ENCODE data around the gene MAPK10. TPM values are rescaled to one million over a fixed set of nuclear protein-coding genes. Genes with fewer than 3 reads are reported as not detected.

Gene MAPK10
- total and polyA plus RNA-seq, 9 of the 15 experiments (the other 6 are each of a cell fraction or from before 2014, with no cell fraction given): 0.10 to 0.53 (median 0.18) TPM; not detected in 4

- Histone ChIP-seq H3K9me1 (ENCODE audit: control insufficient read depth, insufficient read depth, low read length) (no peaks in the 10 kb centered on the region), H3K4me2 (ENCODE audit: insufficient read depth, low read length) (no peak overlapping the region), H3K4me3 (no peak overlapping the region), H4K20me1 (replicated peaks; ENCODE audit: control insufficient read depth, insufficient read depth, low read length) (no peaks in the 10 kb centered on the region), H3K27ac (ENCODE audit: extremely low read depth, low read depth, low read length) (no peak overlapping the region), H2AFZ (ENCODE audit: low read depth, low read length) (no peak overlapping the region), H3K9ac (ENCODE audit: insufficient read depth in 1 of 2, low read depth in 2 of 2, low read length in 2 of 2) (no peak overlapping the region), H3K79me2 (ENCODE audit: control insufficient read depth, insufficient read depth, low read length) (no peaks in the 10 kb centered on the region), H3K9me3 (replicated peaks; ENCODE audit: control insufficient read depth, insufficient read depth, low read depth, low read length) (no peaks in the 10 kb centered on the region), H3K36me3 (ENCODE audit: control insufficient read depth, insufficient read depth, low read length) (no peaks in the 10 kb centered on the region), H3K27me3 (ENCODE audit: control insufficient read depth in 2 of 2, insufficient read depth in 2 of 2, low read length in 2 of 2) (no peaks in the 10 kb centered on the region), H3K4me1 (replicated peaks in 1 of 2; ENCODE audit: control insufficient read depth in 2 of 2, insufficient read depth in 2 of 2, low read length in 2 of 2) (no peaks in the 10 kb centered on the region)
- ChIA-PET CTCF (ENCODE audit: low intra/inter-chr PET ratio) (no interaction called here), POLR2A (interaction anchor here (0.7 kb wide), 1 partner anchor 523 kb away, joined by 3 read pairs; no protein-coding TSS in a partner anchor)
- FAIRE-seq (no peak), DNase-seq (ENCODE audit: extremely low read depth in 1 of 4, low spot score in 3 of 4) (no peak), ATAC-seq (no peak)
- in situ Hi-C loops (cut with MboI) (no loop called here), intact Hi-C loops (cut with micrococcal nuclease) (no loop called here)
- TF ChIP-seq ZNF507 (tag; conservative IDR thresholded peaks at IDR 0.05): no peak
- TF ChIP-seq RAD51 (IDR thresholded peaks at IDR 0.05; ENCODE audit: borderline replicate concordance, low read depth): no peak
- no peak for TF ChIP-seq MAZ (CRISPR knock-in tag; conservative IDR thresholded peaks at IDR 0.05 in 1 of 2, IDR thresholded peaks at IDR 0.05 in 1 of 2)
- TF ChIP-seq ZBTB5 (IDR thresholded peaks at IDR 0.05): no peak
- no peak for TF ChIP-seq ZNF830 (CRISPR knock-in tag; IDR thresholded peaks at IDR 0.05)
- TF ChIP-seq MTA2 (IDR thresholded peaks at IDR 0.05; ENCODE audit: low read depth): no peak
- TF ChIP-seq FOXK1 (CRISPR knock-in tag; IDR thresholded peaks at IDR 0.05; ENCODE audit: borderline replicate concordance): no peak
- no peak for TF ChIP-seq ZNF124 (CRISPR knock-in tag; IDR thresholded peaks at IDR 0.05)
- no peak for TF ChIP-seq FIP1L1 (IDR thresholded peaks at IDR 0.05; ENCODE audit: low read depth, low read length, poor library complexity, severe bottlenecking)
- no peak for TF ChIP-seq DLX4 (CRISPR knock-in tag; IDR thresholded peaks at IDR 0.05)
- no peak for TF ChIP-seq ZNF263 (CRISPR knock-in tag; IDR thresholded peaks at IDR 0.05; ENCODE audit: borderline replicate concordance)
- TF ChIP-seq ID3 (CRISPR knock-in tag; IDR thresholded peaks at IDR 0.05): no peak
- no peak for TF ChIP-seq ID3 (tag; IDR thresholded peaks at IDR 0.05)
- no peak for TF ChIP-seq EWSR1 (IDR thresholded peaks at IDR 0.05; ENCODE audit: borderline replicate concordance, low read depth, partially characterized antibody)
- TF ChIP-seq FOXO4 (CRISPR knock-in tag; IDR thresholded peaks at IDR 0.05): no peak
- 0% methylated on average over 4 of the region's 4 CpGs for WGBS (ENCODE audit: insufficient coverage, low coverage, missing lambda C conversion rate)
- BruUV-seq (replicated peaks): no TSS peak
Observed at GRCh38 chr4:86400216-86400615, 40.4 kb upstream of the MAPK10 start.
